ENCODE results near the gene MED15. TPM values are rescaled to one million over a fixed set of nuclear protein-coding genes. Genes with fewer than 3 reads are reported as not detected.

The MED15 gene
- total and polyA plus RNA-seq, 2 of the 8 experiments (the other 6 are each of a cell fraction or from before 2014, with no cell fraction given): 28.3 to 57.1 TPM

DNA sequence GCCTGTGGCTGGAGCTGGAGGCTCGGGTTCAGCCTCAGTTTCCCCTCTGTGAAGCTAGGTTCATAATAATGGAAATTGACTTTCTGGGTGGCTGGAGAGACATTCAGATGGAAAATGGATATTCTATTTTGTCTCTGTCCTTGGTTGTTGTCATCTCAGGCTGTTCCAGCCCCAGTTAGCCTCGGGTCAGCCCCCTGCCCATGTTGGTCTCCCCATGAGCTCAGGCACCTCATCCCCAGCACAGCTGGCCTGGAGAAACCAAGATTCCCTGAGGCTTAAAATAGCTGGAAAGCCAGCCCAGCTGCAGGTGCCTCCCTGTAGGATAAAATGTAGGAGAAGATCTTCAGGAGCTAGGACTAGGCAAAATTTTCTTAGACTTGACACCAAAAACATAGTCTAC is 129.5 kb downstream of the MED15 start:
- no peak overlapping the region for H3K4me3 ChIP-seq (ENCODE audit: extremely low read depth in 1 of 4, insufficient read depth in 2 of 4, low read depth in 3 of 4, low read length in 4 of 4)
- H2BK15ac ChIP-seq (ENCODE audit: low read length): no peak overlapping the region
- FAIRE-seq (no peak), DNase-seq (ENCODE audit: low read depth in 1 of 2, low spot score in 2 of 2) (no peak)
- H3K79me2 ChIP-seq (ENCODE audit: control insufficient read depth in 1 of 2, insufficient read depth in 2 of 2, low read length in 2 of 2): no peaks in the 10 kb centered on the region
- no peak overlapping the region for H4K5ac ChIP-seq (ENCODE audit: insufficient read length, low read depth, low read length)
- no peaks in the 10 kb centered on the region for H3K4me1 ChIP-seq (replicated peaks in 1 of 4; ENCODE audit: control insufficient read depth in 3 of 4, insufficient read depth in 4 of 4, low read length in 3 of 4)
- no peaks in the 10 kb centered on the region for H3K9me3 ChIP-seq (ENCODE audit: insufficient read depth in 2 of 2, low read depth in 1 of 2, low read length in 1 of 2)
- no peaks in the 10 kb centered on the region for H3K36me3 ChIP-seq (ENCODE audit: control insufficient read depth in 2 of 4, insufficient read depth in 4 of 4, low read length in 3 of 4)
- ChIA-PET CTCF (ENCODE audit: partially characterized antibody) (interaction anchor here (0.6 to 1.8 kb wide), 4 partner anchors 8 to 32 kb away, joined by 3 read pairs; no protein-coding TSS in a partner anchor), POLR2A (ENCODE audit: partially characterized antibody) (no interaction called here)
- H2BK5ac ChIP-seq (ENCODE audit: low read depth, low read length): no peak overlapping the region
- WGBS, 2 experiments (ENCODE audit: extremely low coverage in 1 of 2, insufficient coverage in 1 of 2, insufficient read length in 1 of 2, insufficient replicate concordance in 2 of 2, low coverage in 1 of 2, low lambda C conversion rate in 2 of 2, missing lambda C conversion rate in 1 of 2): 91% methylated on average over 2 of the region's 2 CpGs; no CpG with 5 or more reads in 1 of the 2 experiments
- no peak overlapping the region for H3K4me2 ChIP-seq (ENCODE audit: insufficient read depth in 1 of 2, low read depth in 2 of 2, low read length in 2 of 2)
- H3K23me2 ChIP-seq (ENCODE audit: low read depth, low read length): no peaks in the 10 kb centered on the region
- H3K27me3 ChIP-seq (replicated peaks in 1 of 4; ENCODE audit: control insufficient read depth in 3 of 4, extremely low read depth in 1 of 4, insufficient read depth in 3 of 4, low read length in 3 of 4): no peaks in the 10 kb centered on the region
- H2AFZ ChIP-seq (ENCODE audit: low read length): no peak overlapping the region
- no peak overlapping the region for H3K9ac ChIP-seq (replicated peaks in 1 of 4; ENCODE audit: extremely low read depth in 1 of 4, low read depth in 3 of 4, low read length in 3 of 4)
- H2BK20ac ChIP-seq (ENCODE audit: low read length): no peak overlapping the region
- H4K20me1 ChIP-seq (replicated peaks in 1 of 2; ENCODE audit: control insufficient read depth in 1 of 2, insufficient read depth in 2 of 2, low read length in 2 of 2): no peaks in the 10 kb centered on the region
- no peak overlapping the region for H3K18ac ChIP-seq (ENCODE audit: extremely low read depth, low read length)
- no peaks in the 10 kb centered on the region for H3K79me1 ChIP-seq (ENCODE audit: low read depth, low read length)
- H2AK5ac ChIP-seq (ENCODE audit: low read depth, low read length): no peak overlapping the region
- no peak overlapping the region for H4K91ac ChIP-seq (replicated peaks; ENCODE audit: insufficient read length, low read length)
- no peak overlapping the region for H2BK120ac ChIP-seq (replicated peaks; ENCODE audit: low read depth, low read length)
- H3K14ac ChIP-seq (ENCODE audit: insufficient read length): no peak overlapping the region
- no peak overlapping the region for H3K56ac ChIP-seq (replicated peaks; ENCODE audit: insufficient read length, low read depth, low read length)
- H3K23ac ChIP-seq (ENCODE audit: insufficient read length): no peak overlapping the region
- H3K27ac ChIP-seq (ENCODE audit: low read depth, low read length): no peak overlapping the region
- no peak overlapping the region for H4K8ac ChIP-seq (ENCODE audit: extremely low read depth, insufficient read depth, low read length)
- no peak overlapping the region for H2BK12ac ChIP-seq (ENCODE audit: low read depth, low read length)
- no peak overlapping the region for H3K4ac ChIP-seq (replicated peaks; ENCODE audit: insufficient read length, low read depth, low read length)
- TF ChIP-seq, protein P1, sequence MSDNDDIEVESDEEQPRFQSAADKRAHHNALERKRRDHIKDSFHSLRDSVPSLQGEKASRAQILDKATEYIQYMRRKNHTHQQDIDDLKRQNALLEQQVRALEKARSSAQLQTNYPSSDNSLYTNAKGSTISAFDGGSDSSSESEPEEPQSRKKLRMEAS (IDR thresholded peaks at IDR 0.05): no peak
- TF ChIP-seq MAFK (IDR thresholded peaks at IDR 0.05; ENCODE audit: low read depth, low read length): no peak
- TF ChIP-seq NANOG (IDR thresholded peaks at IDR 0.05; ENCODE audit: insufficient read depth, low read depth, low read length, poor library complexity, severe bottlenecking): no peak
- TF ChIP-seq BRCA1 (IDR thresholded peaks at IDR 0.05; ENCODE audit: low read depth, low read length): no peak
- TF ChIP-seq SIX5 (IDR thresholded peaks at IDR 0.05; ENCODE audit: low read depth, low read length): no peak
- TF ChIP-seq TAF7 (optimal IDR thresholded peaks at IDR 0.05; ENCODE audit: borderline replicate concordance, low read depth, low read length): no peak
- TF ChIP-seq PHF8 (conservative IDR thresholded peaks at IDR 0.05; ENCODE audit: low read depth, low read length): no peak
- TF ChIP-seq, protein P2, sequence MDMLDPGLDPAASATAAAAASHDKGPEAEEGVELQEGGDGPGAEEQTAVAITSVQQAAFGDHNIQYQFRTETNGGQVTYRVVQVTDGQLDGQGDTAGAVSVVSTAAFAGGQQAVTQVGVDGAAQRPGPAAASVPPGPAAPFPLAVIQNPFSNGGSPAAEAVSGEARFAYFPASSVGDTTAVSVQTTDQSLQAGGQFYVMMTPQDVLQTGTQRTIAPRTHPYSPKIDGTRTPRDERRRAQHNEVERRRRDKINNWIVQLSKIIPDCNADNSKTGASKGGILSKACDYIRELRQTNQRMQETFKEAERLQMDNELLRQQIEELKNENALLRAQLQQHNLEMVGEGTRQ (IDR thresholded peaks at IDR 0.05; ENCODE audit: low read length): no peak
- TF ChIP-seq SP4 (IDR thresholded peaks at IDR 0.05; ENCODE audit: low read length): no peak
- TF ChIP-seq GABPA (IDR thresholded peaks at IDR 0.05; ENCODE audit: borderline replicate concordance, insufficient read depth, low read length): no peak
- TF ChIP-seq, protein P3, sequence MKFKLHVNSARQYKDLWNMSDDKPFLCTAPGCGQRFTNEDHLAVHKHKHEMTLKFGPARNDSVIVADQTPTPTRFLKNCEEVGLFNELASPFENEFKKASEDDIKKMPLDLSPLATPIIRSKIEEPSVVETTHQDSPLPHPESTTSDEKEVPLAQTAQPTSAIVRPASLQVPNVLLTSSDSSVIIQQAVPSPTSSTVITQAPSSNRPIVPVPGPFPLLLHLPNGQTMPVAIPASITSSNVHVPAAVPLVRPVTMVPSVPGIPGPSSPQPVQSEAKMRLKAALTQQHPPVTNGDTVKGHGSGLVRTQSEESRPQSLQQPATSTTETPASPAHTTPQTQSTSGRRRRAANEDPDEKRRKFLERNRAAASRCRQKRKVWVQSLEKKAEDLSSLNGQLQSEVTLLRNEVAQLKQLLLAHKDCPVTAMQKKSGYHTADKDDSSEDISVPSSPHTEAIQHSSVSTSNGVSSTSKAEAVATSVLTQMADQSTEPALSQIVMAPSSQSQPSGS (IDR thresholded peaks at IDR 0.05; ENCODE audit: low read length): no peak

Data from H1 (cell line).